ENCODE results near the gene ENTR1. TPM values are rescaled to one million over a fixed set of nuclear protein-coding genes. Genes with fewer than 3 reads are reported as not detected.

The ENTR1 gene
- 20.9 and 32.3 TPM in 2 replicates for total RNA-seq (2014; rRNA removed; shearing (Covaris generic))

- peak; percentile 81 for DNase-seq (ENCODE audit: low read depth)
These were observed at the start of gene ENTR1, which contains the start of gene PMPCA for GRCh38 chr9:136410500-136411287. Gene ENTR1 (minus strand): TSS chr9:136410614. CDS start chr9:136410397, 217 bp downstream. Gene PMPCA (plus strand): TSS chr9:136410658. CDS start chr9:136410669, 11 bp downstream.

GRCh38 chr9:136459425-136459824 lies 49.0 kb upstream of the ENTR1 start:
- DNase-seq (ENCODE audit: low read depth) = no peak

GRCh38 chr9:136457326-136457725 lies 46.9 kb upstream of the ENTR1 start:
- DNase-seq (ENCODE audit: low read depth) = no peak

- DNase-seq (ENCODE audit: low read depth) = no peak
These were observed 45.8 kb upstream of the ENTR1 start for GRCh38 chr9:136456258-136456657.

DNA sequence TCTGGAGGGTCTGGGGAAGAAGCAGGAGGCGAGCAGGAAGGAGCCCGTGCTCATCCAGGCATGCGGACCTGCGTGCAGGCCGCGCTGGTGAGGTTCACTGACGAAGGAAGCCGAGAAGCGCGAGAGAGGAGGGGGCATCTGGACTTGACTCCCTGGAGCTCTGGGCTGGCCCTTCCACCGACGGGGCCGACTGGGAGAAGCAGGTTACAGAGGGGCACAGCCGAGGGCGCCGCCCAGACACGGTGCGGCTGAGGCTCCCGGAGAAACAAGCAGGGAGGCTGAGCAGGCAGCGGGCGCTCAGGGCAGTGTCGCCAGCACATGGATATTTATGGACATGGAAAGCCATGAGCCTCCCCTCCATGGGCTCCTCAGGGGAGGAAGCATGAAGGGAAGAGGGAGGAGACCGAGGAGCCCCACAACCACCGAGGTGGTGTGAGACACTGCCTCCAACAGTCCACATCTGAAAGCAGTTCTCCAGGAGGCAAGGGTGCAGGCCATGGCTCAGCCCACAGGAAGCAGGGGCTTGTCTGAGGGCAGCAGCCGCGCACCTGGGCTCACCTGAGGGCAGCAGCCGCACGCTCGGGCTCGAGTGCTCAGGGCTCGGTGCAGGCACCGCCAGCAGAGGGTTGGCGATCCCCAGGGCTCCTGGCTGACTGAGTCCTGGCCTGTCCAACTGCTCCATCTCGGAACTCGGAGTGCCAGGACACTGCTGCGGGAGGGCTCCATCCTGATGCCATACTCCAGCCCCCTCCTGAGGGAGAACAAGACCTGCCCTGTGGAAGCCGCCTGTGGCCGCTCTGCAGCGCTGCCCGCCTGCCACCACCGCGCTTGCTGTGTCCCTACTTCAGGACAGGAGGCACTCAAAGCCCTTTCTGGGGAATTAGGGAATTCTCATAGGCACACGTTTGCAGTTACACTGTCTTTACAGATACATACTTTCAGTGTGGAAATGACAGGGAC lies 44.9 kb upstream of the ENTR1 start:
- no peak for DNase-seq (ENCODE audit: low read depth)

DNA sequence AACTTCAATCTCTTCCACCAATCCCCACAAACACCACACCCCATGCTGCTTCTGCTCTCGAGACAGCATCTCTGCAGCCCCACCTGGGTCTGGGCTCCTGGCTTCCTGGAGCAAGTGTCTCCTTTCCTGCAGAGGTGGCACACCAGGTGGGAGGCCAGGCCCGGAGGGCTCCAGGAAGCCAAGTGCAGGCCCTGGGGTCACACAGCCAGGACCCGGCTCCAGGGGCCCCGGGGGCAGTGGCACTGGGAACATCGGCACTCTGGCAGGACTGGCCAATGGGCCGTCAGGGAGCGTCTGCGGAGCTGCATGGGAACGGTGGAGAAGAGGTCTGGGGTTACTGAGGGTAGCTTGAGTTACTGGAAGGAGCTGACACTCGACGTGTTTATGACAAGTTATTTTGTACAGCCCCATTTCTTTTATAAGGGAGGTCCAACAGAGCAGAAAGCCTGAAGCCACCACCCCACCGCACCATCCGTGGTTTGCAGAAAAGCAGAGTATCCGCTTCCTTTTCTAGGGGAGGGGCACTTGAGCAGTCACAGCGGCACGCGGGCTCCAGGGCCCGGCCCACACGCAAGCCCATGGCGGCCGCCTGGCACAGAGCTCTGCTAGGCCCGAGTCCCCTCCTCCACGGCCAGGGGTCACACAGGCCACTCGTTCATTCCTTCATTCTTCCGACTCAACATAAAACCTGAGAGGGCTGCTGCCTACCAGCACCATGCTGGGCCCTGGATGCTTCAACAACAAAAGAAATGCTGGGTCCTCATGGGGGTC lies 43.8 kb upstream of the ENTR1 start:
- no peak for DNase-seq (ENCODE audit: low read depth)

GRCh38 chr9:136453326-136453725 lies 42.9 kb upstream of the ENTR1 start:
- no peak for DNase-seq (ENCODE audit: low read depth)

- no peak for DNase-seq (ENCODE audit: low read depth)
These were observed 40.9 kb upstream of the ENTR1 start for GRCh38 chr9:136451221-136451877.

DNA sequence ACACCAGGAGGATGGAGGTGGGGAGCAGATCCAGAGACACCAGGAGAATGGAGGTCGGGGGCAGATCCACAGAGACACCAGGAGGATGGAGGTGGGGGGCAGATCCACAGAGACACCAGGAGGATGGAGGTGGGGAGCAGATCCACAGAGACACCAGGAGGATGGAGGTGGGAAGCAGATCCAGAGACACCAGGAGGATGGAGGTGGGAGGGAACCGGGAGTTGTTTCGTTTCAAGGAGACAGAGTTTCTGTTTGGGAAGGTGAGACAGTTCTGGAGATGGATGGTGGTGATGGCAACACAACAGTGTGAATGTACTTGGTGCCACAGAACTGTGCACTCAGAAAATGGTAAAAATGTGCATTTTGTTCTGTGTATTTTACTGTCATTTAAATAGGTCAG lies 38.2 kb upstream of the ENTR1 start:
- DNase-seq (ENCODE audit: low read depth) = no peak

- no peak for DNase-seq (ENCODE audit: low read depth)
These were observed 36.9 kb upstream of the ENTR1 start for GRCh38 chr9:136447173-136447778.

- no peak for DNase-seq (ENCODE audit: low read depth)
These were observed 35.4 kb upstream of the ENTR1 start for GRCh38 chr9:136445799-136446198.

GRCh38 chr9:136444102-136444501 lies 33.7 kb upstream of the ENTR1 start:
- DNase-seq (ENCODE audit: low read depth) = no peak

- DNase-seq (ENCODE audit: low read depth) = no peak
These were observed 33.3 kb upstream of the ENTR1 start for GRCh38 chr9:136443687-136444086.

- no peak for DNase-seq (ENCODE audit: low read depth)
These were observed 32.7 kb upstream of the ENTR1 start for GRCh38 chr9:136443087-136443486.

GRCh38 chr9:136442265-136442664 lies 31.9 kb upstream of the ENTR1 start:
- DNase-seq (ENCODE audit: low read depth) = no peak

- DNase-seq (ENCODE audit: low read depth) = no peak
These were observed 31.3 kb upstream of the ENTR1 start for GRCh38 chr9:136441681-136442245.

DNA sequence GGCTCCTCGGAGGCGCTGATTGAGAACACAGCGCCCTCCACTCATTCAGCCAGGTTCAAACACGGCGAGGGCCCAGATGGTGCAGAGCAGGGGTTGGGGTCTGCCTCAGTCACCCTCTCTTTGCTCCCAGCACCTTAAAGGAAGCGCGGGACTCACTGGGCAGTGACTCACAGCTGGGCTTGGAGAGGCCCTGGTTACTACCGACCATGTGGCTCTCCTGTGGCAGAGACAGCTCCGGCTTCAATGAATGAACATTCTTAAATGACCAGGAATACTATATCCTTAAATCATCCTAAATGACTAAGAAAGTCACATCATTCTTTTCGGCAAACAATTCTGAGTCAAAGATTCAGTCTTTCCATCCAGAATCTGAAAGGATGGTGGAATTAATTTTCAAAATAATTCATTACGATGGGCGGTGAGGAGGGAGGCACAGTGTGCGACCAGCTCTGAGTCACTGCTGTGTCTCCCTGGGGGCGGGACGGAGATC lies 30.8 kb upstream of the ENTR1 start:
- no peak for DNase-seq (ENCODE audit: low read depth)

GRCh38 chr9:136439481-136440408 lies 29.3 kb upstream of the ENTR1 start, which contains the start of gene INPP5E:
Gene INPP5E (minus strand): TSS chr9:136439845. CDS start chr9:136439419, 426 bp downstream.
- DNase-seq (ENCODE audit: low read depth) = peak; percentile 65

Data from RPMI7951 (cell line).